Activated T-cell treated with anti-CD3 and anti-CD28 coated beads for 4 hours (primary cell): Measurements from ENCODE around the gene CECR2.
"Not testable (repeated sequence)": the region's sequence is repeated elsewhere in the genome, so short reads cannot be mapped to it uniquely, and the experiment has no call there.

ENCODE experiments used
- DNase-seq: peaks from one replicate; pipeline ENCODE4 v3.0.0-alpha.2; 2020

Gene CECR2

GRCh38 chr22:17407643-17408042 is 38.4 kb downstream of the CECR2 start:
- DNase-seq, result no peak

GRCh38 chr22:17410576-17410975 is 41.3 kb downstream of the CECR2 start:
- DNase-seq, result no peak

DNA sequence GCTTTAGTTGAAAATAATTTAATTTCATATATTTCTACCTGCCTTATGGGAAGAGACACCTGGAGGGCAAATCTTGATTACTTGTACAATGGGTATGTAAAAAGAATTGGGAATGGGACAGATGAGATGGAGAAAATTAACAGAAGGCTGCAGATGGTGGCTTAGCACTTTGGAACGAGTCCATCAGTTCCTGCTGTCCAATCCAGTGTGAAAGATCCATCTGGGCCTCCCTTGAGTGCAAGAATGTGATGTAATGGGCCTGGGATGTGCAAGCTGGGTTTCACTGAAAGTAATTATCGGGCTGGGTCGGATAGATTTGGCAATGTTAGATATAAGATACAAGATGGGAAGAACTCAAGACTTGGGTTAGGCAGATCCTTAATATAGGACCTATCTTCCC is 42.0 kb downstream of the CECR2 start:
- DNase-seq, result no peak

DNA sequence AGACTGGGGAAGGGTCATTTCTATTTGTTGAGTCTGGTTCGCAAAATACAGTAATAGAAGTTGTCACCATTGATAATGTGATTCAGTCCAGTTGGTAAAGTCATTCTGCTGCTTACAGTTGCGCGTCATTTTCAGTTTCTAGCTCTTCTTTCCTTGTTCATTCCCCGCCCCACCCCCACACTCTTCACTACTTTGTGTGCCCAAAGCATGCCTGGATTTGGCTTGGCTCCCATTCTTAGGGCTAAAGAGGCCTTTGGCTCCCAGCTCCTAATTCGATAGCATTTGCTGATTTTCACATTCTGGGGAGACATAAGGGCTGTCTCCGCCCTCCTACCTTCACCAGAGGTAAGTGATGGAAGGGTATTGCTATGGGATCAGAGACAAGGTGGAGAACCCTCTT is 43.0 kb downstream of the CECR2 start:
- DNase-seq, result no peak

GRCh38 chr22:17418890-17419324 is 49.6 kb downstream of the CECR2 start:
- no peak for DNase-seq

- DNase-seq, result no peak
Observed at GRCh38 chr22:17419348-17419747, 50.1 kb downstream of the CECR2 start.

GRCh38 chr22:17422736-17423343 is 53.6 kb downstream of the CECR2 start:
- DNase-seq, result no peak

DNA sequence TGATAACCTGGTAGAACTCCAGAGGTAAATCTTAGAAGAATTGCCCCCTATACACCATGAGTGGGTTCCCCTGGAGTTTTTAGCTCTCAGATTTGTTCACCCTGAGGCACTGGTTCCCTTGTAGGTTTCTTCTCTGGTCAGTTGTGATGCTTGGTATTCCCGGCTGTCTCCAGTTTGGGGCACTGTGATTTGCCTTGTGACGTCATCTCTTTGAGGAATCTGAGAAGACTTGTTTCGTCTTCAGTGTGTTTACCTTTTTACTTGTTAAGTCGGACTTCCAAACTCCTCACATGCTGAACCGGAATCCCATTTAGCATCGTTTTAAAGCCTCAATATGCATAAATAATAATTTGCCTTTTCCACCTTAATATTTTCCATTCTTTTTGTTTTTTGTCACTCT is 54.4 kb downstream of the CECR2 start:
- DNase-seq, result no peak

DNA sequence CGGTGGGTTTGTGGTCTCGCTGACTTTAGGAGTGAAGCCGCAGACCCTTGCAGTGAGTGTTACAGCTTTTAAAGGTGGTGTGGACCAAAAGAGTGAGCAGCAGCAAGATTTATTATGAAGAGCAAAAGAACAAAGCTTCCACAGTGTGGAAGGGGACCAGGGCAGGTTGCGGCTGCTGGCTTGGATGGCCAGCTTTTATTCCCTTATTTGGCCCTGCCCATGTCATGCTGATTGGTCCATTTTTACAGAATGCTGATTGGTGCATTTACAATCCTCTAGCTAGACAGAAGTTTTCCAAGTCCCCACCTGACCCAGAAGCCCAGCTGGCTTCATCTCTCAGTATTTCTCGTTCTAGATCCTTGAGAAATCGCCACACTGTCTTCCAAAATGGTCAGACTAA is 58.3 kb downstream of the CECR2 start:
- DNase-seq, result not testable (repeated sequence)

DNA sequence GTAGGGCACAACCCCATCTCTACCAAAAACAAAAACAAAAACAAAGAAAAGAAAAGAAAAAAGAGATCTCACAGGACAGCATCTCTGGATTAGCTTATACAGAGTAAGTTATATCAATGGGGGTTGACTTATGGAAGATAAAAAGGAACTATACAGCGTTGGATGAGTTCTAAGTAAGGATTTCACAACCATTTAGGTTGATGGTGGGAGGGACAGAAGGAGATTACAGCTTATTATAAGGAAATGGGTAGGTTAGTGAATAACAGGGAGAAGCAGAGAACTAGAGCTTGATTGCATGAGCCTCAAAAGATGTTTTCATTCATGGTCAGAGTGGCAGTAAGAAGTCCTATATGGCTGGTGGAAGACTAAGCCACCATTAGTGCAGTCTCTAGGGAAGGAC is 60.3 kb downstream of the CECR2 start:
- DNase-seq, result no peak

DNA sequence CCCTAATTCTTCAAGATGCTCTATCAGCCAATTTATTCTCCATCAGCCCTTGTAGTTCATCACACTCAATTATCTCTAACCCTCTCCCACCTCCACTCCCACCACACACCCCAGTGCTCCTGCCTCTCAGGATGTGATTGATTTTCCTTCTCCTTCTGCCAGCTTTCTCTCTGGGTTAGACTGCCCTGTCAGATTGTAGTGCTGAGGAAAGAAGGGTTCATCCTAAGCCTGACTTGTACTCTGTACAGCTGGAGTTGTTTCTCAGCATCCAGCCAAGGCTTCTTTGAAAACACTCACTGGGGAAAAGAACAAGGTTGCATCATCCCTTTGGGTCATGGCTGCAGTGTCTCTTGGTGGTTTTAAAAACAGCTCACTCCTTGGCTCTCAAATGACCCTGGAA is 61.2 kb downstream of the CECR2 start:
- no peak for DNase-seq

GRCh38 chr22:17431179-17431578 is 61.9 kb downstream of the CECR2 start:
- no peak for DNase-seq

DNA sequence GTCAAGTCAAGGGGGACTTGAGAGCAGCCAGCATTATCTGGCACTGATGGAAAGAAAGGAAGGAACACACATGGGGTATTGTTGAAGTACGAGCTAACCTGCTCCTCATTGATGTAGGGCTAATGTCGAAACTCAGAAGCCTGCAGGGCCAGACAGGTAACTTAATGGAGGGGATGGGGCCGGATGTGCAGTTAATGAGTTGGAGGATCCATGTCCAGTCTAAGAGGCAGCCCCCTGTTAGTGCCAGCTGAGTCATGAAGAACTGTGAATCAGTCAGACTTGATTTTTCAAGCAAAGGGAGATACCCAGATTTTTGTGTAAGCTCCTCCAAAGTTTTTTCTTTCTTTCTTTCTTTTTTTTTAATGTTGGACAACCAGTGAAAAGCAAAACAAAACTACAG is 65.6 kb downstream of the CECR2 start:
- no peak for DNase-seq

DNA sequence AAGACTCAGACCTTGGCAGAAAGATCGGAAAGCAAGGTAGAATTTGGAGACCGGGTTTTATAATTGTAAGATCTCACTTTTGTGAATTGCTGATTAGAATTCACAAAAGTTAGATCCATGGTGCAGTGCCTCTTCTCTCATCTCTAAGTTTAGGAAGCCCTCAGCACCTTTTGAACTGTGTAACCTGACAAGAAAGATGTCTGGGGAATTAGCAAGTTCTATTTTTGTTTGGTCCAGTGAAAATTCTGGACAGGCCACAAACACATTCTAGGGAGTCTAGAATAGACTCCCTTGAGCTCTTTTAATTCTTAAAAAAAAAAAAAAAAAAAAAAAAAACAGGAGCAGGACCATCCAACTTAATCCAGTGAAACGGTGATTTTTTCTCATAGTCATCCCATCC is 66.1 kb downstream of the CECR2 start:
- DNase-seq, result no peak

GRCh38 chr22:17436382-17436980 is 67.2 kb downstream of the CECR2 start:
- no peak for DNase-seq

GRCh38 chr22:17436981-17437412 is 67.7 kb downstream of the CECR2 start:
- DNase-seq, result no peak

DNA sequence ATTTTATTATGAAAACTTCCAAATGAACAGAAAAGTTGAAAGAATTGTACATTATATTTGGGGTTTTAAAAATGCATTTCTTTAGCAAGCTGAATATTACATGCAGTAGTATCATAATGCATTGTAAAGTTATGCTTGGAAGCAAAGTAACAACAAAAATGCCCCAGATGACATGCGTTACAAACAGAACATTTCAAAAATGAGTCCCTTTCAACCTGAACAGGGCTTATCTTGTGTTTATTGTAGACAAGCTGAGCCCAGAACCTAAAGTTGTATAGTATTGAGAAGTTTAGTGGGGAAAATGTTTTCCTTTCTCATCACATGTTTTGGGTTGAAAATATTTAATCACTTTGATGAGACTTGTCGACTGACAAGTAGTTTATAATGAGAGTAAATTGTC is 68.8 kb downstream of the CECR2 start:
- DNase-seq, result no peak

DNA sequence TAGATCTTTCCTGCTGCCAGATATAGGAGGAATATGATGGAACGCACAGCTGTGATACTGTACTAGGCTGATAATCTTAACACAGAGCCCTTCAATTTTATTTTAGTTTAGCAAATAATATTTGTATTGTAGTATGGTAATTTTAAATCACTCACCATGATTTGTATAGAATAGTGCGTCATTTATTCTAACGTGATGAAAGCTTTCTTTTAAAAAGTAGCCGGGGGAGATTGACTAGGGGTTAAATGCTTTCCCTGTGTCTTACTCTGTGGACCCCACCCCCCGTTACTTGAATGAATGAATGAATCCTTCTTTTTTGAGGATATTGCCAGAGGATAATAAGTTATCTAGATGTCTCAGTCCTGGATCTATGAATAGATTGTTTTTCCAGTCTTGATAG is 72.1 kb downstream of the CECR2 start:
- DNase-seq, result no peak

GRCh38 chr22:17443405-17444203 is 74.3 kb downstream of the CECR2 start:
- no peak for DNase-seq

GRCh38 chr22:17444204-17444504 is 74.9 kb downstream of the CECR2 start:
- DNase-seq, result no peak

GRCh38 chr22:17446698-17447097 is 77.4 kb downstream of the CECR2 start:
- no peak for DNase-seq

DNA sequence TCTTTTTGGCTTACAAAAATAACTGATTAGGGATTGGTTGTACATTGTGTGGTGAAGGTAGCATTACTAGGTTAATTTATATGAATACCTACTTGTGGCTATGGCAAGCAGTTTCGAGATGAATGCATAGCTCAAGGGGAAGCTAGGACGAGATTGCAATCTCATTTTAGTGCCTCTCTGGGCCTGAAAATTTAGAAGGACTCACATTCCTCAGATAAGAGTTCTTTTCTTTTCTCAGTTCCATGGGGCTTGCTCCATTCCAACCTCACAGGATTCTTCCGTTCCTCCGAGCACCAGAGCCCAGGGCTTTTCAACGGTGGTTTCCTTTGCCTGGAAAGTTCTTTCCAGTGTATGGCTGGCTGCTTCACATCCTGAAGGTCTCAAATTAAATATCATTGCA is 82.1 kb downstream of the CECR2 start:
- no peak for DNase-seq

DNA sequence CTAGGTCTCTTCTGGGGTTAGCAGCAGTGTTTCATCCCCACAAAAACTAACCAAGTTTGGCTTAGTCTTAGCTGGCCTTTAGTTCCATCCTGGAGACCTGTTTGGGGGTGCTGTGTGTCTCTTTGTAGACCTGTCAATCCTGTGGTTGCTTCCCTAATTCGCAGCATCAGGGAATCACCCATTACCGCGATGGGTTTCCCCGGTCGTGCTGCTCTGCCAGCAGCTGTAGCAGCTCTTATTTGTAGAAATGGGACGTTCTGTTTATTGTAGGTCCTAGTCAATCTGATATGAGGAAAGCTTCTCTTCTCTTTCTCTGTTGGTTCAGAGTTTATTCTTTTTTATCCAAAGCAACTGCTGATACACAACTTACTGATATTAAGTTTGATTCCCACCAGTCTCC is 91.6 kb downstream of the CECR2 start:
- no peak for DNase-seq

DNA sequence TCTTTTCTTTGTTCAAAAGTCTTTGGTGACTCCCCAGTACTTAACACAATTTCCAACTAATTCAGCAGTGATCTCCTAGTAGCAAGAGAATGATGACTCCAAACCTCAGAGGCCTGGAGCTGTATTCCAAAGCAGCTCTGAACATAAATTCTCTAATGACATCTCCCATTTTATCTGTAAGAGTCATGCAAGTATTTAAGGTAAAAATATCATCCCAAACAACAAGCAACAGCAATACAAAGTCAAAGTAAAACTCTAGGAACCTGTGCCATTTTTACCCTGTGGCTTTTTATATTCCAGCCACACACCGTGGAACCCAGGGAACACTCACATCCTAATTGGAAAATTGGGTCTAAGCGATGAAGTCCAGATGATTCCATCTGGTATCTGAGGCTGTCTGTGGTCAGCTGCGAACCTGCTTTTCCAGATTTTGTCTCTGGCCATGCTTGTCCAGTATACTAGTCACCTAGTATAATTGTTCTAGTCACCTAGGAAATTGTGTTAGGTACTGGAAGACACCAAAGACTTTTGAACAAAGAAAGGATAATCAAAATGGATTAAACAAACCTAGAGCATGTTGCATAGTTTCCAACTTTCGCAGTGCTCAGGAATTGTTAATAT is 101.7 kb downstream of the CECR2 start:
- no peak for DNase-seq
